Erythroblast (primary cell): Measurements from ENCODE around the gene ZNF428.

ENCODE experiments used
- GATA1 ChIP-seq: IDR thresholded peaks from 2 replicates; pipeline ENCODE4 v1.6.1; 2011; ENCODE audit warnings: low read depth, mild to moderate bottlenecking, control low read depth, low read length, moderate library complexity
- POLR2A ChIP-seq: IDR thresholded peaks from 2 replicates; pipeline ENCODE4 v1.6.1; 2011; ENCODE audit warnings: mild to moderate bottlenecking, low read length

- TF ChIP-seq POLR2A (no peak), GATA1 (no peak)
Observed at GRCh38 chr19:43610493-43610892, 8.9 kb downstream of the ZNF428 start.
